ENCODE measurements around the gene TBC1D3B. TPM values are rescaled to one million over a fixed set of nuclear protein-coding genes. Genes with fewer than 3 reads are reported as not detected.
A peak's percentile ranks its signal among the peaks of the same experiment; 100 is the strongest.

Gene TBC1D3B
- total RNA-seq, 1 donor from 2014 or later: 27.1 TPM

DNA sequence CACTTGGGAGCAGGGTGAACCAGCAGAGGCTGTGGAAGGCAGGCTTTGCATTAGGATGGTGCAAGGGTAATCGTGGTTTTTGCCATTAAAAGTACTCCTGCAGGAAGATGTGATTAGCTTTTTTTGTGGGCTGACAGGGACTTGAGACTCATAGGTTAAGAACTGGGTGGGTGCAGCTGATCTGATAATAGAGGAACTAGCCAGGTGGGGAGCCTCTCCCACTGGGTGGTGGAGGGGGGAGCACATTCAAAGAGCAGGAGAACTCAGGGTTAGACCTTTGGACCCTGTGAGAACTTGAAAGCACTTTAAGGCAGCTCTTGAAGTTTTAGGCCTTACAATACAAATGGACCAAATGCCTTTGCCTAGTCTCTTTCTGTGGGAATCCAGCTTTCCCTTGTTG lies 40.4 kb downstream of the TBC1D3B start:
- Mint-ChIP-seq H3K4me1 (ENCODE audit: low read depth) (peaks cover 12% of the 10 kb centered on the region), H3K36me3 (ENCODE audit: insufficient read depth) (no peaks in the 10 kb centered on the region), H3K4me3 (ENCODE audit: low read depth) (no peak overlapping the region), H3K27ac (peak overlapping the region; percentile 56), H3K27me3 (no peaks in the 10 kb centered on the region), H3K9me3 (ENCODE audit: low read depth) (peaks cover 4% of the 10 kb centered on the region)
- TF ChIP-seq, protein P1, sequence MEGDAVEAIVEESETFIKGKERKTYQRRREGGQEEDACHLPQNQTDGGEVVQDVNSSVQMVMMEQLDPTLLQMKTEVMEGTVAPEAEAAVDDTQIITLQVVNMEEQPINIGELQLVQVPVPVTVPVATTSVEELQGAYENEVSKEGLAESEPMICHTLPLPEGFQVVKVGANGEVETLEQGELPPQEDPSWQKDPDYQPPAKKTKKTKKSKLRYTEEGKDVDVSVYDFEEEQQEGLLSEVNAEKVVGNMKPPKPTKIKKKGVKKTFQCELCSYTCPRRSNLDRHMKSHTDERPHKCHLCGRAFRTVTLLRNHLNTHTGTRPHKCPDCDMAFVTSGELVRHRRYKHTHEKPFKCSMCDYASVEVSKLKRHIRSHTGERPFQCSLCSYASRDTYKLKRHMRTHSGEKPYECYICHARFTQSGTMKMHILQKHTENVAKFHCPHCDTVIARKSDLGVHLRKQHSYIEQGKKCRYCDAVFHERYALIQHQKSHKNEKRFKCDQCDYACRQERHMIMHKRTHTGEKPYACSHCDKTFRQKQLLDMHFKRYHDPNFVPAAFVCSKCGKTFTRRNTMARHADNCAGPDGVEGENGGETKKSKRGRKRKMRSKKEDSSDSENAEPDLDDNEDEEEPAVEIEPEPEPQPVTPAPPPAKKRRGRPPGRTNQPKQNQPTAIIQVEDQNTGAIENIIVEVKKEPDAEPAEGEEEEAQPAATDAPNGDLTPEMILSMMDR (IDR thresholded peaks at IDR 0.05; ENCODE audit: unreplicated experiment): no peak
- DNase-seq (ENCODE audit: low spot score, unreplicated experiment): no peak

DNA sequence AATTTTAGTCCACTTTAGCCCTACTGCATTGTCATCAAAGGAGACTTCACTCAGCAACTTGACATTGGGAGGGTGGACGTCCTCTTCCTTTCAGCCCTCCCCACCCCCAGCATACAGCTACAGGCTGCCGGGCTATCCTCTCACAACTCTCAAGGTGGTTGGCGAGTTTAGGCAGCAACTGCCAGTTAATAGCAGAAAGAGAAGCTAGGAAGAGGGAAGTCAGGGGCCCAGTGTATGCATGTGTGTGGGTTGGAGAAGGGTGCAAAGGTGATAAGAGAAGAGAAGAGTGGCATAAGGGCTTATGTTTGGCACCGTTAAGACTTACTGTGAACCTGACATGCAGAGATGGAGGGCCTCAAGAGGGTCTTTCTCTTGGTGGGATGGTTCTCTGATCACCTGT lies 41.0 kb downstream of the TBC1D3B start:
- Mint-ChIP-seq H3K27me3 (no peaks in the 10 kb centered on the region), H3K4me3 (ENCODE audit: low read depth) (no peak overlapping the region), H3K36me3 (ENCODE audit: insufficient read depth) (no peaks in the 10 kb centered on the region), H3K4me1 (ENCODE audit: low read depth) (peaks cover 12% of the 10 kb centered on the region), H3K27ac (no peak overlapping the region), H3K9me3 (ENCODE audit: low read depth) (peaks cover 4% of the 10 kb centered on the region)
- no peak for DNase-seq (ENCODE audit: low spot score, unreplicated experiment)
- TF ChIP-seq, protein P1 (IDR thresholded peaks at IDR 0.05; ENCODE audit: unreplicated experiment): no peak

DNA sequence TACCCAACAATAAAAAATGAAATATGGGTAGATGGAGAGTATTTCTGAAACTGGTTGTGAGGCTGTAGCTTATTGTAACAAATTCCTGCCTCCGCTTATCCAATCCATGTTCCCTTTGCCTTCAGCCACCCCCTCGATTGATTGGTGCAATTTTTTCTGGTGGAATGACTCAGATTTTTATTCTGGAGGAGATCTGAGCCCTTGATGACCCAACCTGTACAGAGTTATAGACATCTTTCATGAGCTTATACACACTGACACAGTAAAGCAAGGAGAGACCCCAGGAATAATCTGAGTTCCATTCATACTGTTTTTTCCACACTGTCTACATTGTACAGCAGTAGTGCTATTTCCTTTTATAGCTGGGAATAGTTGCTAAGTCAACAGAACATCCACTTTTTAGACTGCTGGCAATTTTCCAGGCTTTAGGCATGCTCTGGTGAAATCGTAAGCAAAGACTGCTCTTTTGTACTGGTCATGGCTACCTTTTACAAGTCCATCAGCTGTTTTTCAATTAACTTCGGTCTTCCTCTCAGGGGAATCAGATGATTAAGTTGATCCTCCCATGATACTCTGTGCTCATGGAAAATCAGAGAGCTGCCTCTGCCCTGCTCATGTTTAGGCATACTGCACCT lies 42.7 kb downstream of the TBC1D3B start:
- no peaks in the 10 kb centered on the region for H3K36me3 Mint-ChIP-seq (ENCODE audit: insufficient read depth)
- H3K9me3 Mint-ChIP-seq (ENCODE audit: low read depth): peaks cover 4% of the 10 kb centered on the region
- peaks cover 6% of the 10 kb centered on the region for H3K27me3 Mint-ChIP-seq
- no peak overlapping the region for H3K27ac Mint-ChIP-seq
- TF ChIP-seq, protein P1 (IDR thresholded peaks at IDR 0.05; ENCODE audit: unreplicated experiment): no peak
- no peak overlapping the region for H3K4me3 Mint-ChIP-seq (ENCODE audit: low read depth)
- no peak for DNase-seq (ENCODE audit: low spot score, unreplicated experiment)
- H3K4me1 Mint-ChIP-seq (ENCODE audit: low read depth): peaks cover 12% of the 10 kb centered on the region

GRCh38 chr17:36132421-36132831 lies 44.0 kb downstream of the TBC1D3B start:
- Mint-ChIP-seq H3K27me3 (peaks cover 6% of the 10 kb centered on the region), H3K27ac (no peak overlapping the region), H3K4me3 (ENCODE audit: low read depth) (no peak overlapping the region), H3K36me3 (ENCODE audit: insufficient read depth) (no peaks in the 10 kb centered on the region), H3K4me1 (ENCODE audit: low read depth) (peaks cover 12% of the 10 kb centered on the region), H3K9me3 (ENCODE audit: low read depth) (no peaks in the 10 kb centered on the region)
- TF ChIP-seq, protein P1 (IDR thresholded peaks at IDR 0.05; ENCODE audit: unreplicated experiment): no peak
- DNase-seq (ENCODE audit: low spot score, unreplicated experiment): no peak

DNA sequence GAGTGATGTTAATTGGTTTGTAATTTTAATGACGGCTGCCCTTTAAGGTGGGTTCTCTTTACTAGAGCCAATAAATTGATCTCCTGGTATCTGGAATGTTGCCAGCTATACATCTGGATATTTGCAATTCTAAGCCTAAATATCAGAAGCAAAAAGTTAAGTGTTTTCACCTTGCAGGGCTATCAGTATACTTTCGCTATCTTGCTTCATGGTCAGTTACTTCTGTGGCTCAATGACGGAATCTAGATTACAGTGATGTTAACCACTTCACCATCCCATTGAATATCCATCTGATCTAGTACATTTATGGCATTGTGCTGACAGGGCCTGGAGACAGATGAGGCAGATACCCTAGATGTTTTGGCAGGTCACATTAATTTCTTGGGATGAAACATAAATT lies 44.5 kb downstream of the TBC1D3B start:
- peaks cover 12% of the 10 kb centered on the region for H3K4me1 Mint-ChIP-seq (ENCODE audit: low read depth)
- H3K27ac Mint-ChIP-seq: no peak overlapping the region
- no peaks in the 10 kb centered on the region for H3K36me3 Mint-ChIP-seq (ENCODE audit: insufficient read depth)
- H3K4me3 Mint-ChIP-seq (ENCODE audit: low read depth): no peak overlapping the region
- DNase-seq (ENCODE audit: low spot score, unreplicated experiment): no peak
- no peaks in the 10 kb centered on the region for H3K9me3 Mint-ChIP-seq (ENCODE audit: low read depth)
- TF ChIP-seq, protein P1 (IDR thresholded peaks at IDR 0.05; ENCODE audit: unreplicated experiment): no peak
- H3K27me3 Mint-ChIP-seq: peaks cover 6% of the 10 kb centered on the region
